IPS-NIHi7 (cell line): ENCODE measurements around the gene DNAAF8.

Experiments used
- DNase-seq: peaks from one replicate; pipeline ENCODE4 v3.0.0; 2012; ENCODE audit warnings: mixed read lengths; ENCODE audit errors: extremely low spot score

The DNAAF8 gene

GRCh38 chr16:4752351-4753100 lies 18.2 kb downstream of the DNAAF8 start:
- no peak for DNase-seq

- DNase-seq: no peak
Observed at GRCh38 chr16:4753227-4753626, 18.9 kb downstream of the DNAAF8 start.

- no peak for DNase-seq
Observed at GRCh38 chr16:4754865-4755264, 20.5 kb downstream of the DNAAF8 start.

- no peak for DNase-seq
Observed at GRCh38 chr16:4755687-4756086, 21.4 kb downstream of the DNAAF8 start.

GRCh38 chr16:4760221-4760910 lies 26.0 kb downstream of the DNAAF8 start:
- no peak for DNase-seq

GRCh38 chr16:4762205-4762604 lies 27.9 kb downstream of the DNAAF8 start:
- no peak for DNase-seq

GRCh38 chr16:4763791-4764190 lies 29.5 kb downstream of the DNAAF8 start:
- no peak for DNase-seq

GRCh38 chr16:4765511-4766474 lies 31.5 kb downstream of the DNAAF8 start:
- no peak for DNase-seq

GRCh38 chr16:4766875-4767628 lies 32.7 kb downstream of the DNAAF8 start, which contains the start of gene ZNF500:
ZNF500 (minus strand) TSS chr16:4767162; CDS start chr16:4765978, 1,184 bp downstream.
- DNase-seq: peak; percentile 98

- DNase-seq: no peak
Observed at GRCh38 chr16:4767872-4768548, 33.7 kb downstream of the DNAAF8 start.

- DNase-seq: peak; percentile 98
Observed at GRCh38 chr16:4768549-4769305, 34.4 kb downstream of the DNAAF8 start.

GRCh38 chr16:4769306-4769638 lies 34.9 kb downstream of the DNAAF8 start:
- DNase-seq: no peak

GRCh38 chr16:4771646-4772045 lies 37.3 kb downstream of the DNAAF8 start:
- no peak for DNase-seq

GRCh38 chr16:4772351-4772750 lies 38.0 kb downstream of the DNAAF8 start:
- DNase-seq: no peak

- DNase-seq: no peak
Observed at GRCh38 chr16:4775005-4775404, 40.7 kb downstream of the DNAAF8 start.

GRCh38 chr16:4776141-4776705 lies 41.9 kb downstream of the DNAAF8 start:
- no peak for DNase-seq

- no peak for DNase-seq
Observed at GRCh38 chr16:4777339-4778049, 43.2 kb downstream of the DNAAF8 start.

- DNase-seq: no peak
Observed at GRCh38 chr16:4778050-4778392, 43.7 kb downstream of the DNAAF8 start.

GRCh38 chr16:4780235-4780634 lies 45.9 kb downstream of the DNAAF8 start:
- no peak for DNase-seq
